ENCODE measurements around the gene HS1BP3. TPM values are rescaled to one million over a fixed set of nuclear protein-coding genes. Genes with fewer than 3 reads are reported as not detected.

The HS1BP3 gene
- total and polyA plus RNA-seq, 9 of the 15 experiments (the other 6 are each of a cell fraction or from before 2014, with no cell fraction given): 0.41 to 8.3 (median 5.9) TPM

DNA sequence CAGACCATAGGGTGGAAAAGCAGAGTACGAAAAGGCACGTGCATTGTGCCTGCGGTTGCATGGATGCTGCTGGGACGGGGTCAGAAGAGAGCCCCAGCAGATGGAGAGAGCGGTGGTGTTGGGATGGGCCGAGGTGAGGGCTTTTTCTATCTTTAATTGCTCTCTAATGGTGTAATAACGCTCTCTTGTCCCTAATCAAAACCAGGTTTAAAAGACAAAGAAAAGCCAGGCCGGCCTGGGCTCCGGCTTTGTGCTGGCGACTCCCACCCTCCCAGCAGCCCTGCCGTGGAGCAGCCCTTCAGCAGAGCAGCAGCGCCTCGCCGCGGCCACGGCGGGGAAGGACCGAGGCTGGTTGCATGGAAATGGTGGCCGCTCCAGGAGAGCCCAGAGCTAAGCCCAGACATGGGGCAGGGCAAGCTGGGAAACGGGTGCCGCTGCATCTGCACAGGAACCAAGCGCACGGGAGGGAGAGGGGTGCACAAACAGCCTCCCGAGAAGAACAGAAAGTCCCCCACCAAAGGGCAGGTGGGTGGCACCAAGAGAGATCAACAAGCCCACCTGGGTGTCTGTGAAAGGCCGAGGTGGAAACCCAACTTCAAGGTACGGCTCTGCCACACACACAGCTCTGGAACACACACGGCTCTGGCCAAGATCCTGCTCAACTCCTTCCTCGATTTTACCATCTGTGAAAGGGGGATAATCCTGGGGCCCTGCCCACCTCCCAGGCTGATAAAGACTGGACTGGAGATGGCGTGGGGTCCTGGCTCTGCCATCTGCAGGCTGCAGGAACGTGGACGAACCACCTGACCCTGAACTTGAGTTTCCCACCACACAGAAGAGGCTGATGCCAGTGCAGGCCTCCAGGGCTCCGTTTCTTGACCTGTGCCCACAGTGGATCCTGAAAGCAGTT is 15.0 kb downstream of the HS1BP3 start (continued):
- TF ChIP-seq, protein P1, sequence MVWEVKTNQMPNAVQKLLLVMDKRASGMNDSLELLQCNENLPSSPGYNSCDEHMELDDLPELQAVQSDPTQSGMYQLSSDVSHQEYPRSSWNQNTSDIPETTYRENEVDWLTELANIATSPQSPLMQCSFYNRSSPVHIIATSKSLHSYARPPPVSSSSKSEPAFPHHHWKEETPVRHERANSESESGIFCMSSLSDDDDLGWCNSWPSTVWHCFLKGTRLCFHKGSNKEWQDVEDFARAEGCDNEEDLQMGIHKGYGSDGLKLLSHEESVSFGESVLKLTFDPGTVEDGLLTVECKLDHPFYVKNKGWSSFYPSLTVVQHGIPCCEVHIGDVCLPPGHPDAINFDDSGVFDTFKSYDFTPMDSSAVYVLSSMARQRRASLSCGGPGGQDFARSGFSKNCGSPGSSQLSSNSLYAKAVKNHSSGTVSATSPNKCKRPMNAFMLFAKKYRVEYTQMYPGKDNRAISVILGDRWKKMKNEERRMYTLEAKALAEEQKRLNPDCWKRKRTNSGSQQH (CRISPR knock-in tag; IDR thresholded peaks at IDR 0.05): no peak
- TF ChIP-seq NFE2 (IDR thresholded peaks at IDR 0.05; ENCODE audit: low read depth) (no peak), ASH1L (IDR thresholded peaks at IDR 0.05; ENCODE audit: borderline replicate concordance, low read depth, partially characterized antibody) (no peak), ZNF224 (CRISPR knock-in tag; IDR thresholded peaks at IDR 0.05) (no peak), PURB (CRISPR knock-in tag; IDR thresholded peaks at IDR 0.05; ENCODE audit: low read depth) (no peak), SRF (CRISPR knock-in tag; IDR thresholded peaks at IDR 0.05) (0 out of 4 replicates have a peak, but pooled peaks of 1 of the 2 experiments have one; percentile 23), ZNF79 (CRISPR knock-in tag; IDR thresholded peaks at IDR 0.05; ENCODE audit: low read depth) (no peak), MEF2D (tag; conservative IDR thresholded peaks at IDR 0.05; ENCODE audit: low read depth) (no peak), GABPB2 (CRISPR knock-in tag; conservative IDR thresholded peaks at IDR 0.05) (no peak), ZBTB7A (IDR thresholded peaks at IDR 0.05; ENCODE audit: borderline replicate concordance, control insufficient read depth, low read depth, low read length) (no peak), NR1H2 (CRISPR knock-in tag; IDR thresholded peaks at IDR 0.05) (no peak), MAZ (CRISPR knock-in tag; conservative IDR thresholded peaks at IDR 0.05 in 1 of 2, IDR thresholded peaks at IDR 0.05 in 1 of 2) (peak; percentile 78 to 86)
- TF ChIP-seq, protein P2, sequence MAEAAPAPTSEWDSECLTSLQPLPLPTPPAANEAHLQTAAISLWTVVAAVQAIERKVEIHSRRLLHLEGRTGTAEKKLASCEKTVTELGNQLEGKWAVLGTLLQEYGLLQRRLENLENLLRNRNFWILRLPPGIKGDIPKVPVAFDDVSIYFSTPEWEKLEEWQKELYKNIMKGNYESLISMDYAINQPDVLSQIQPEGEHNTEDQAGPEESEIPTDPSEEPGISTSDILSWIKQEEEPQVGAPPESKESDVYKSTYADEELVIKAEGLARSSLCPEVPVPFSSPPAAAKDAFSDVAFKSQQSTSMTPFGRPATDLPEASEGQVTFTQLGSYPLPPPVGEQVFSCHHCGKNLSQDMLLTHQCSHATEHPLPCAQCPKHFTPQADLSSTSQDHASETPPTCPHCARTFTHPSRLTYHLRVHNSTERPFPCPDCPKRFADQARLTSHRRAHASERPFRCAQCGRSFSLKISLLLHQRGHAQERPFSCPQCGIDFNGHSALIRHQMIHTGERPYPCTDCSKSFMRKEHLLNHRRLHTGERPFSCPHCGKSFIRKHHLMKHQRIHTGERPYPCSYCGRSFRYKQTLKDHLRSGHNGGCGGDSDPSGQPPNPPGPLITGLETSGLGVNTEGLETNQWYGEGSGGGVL (CRISPR knock-in tag; IDR thresholded peaks at IDR 0.05): no peak
- TF ChIP-seq, protein P3, sequence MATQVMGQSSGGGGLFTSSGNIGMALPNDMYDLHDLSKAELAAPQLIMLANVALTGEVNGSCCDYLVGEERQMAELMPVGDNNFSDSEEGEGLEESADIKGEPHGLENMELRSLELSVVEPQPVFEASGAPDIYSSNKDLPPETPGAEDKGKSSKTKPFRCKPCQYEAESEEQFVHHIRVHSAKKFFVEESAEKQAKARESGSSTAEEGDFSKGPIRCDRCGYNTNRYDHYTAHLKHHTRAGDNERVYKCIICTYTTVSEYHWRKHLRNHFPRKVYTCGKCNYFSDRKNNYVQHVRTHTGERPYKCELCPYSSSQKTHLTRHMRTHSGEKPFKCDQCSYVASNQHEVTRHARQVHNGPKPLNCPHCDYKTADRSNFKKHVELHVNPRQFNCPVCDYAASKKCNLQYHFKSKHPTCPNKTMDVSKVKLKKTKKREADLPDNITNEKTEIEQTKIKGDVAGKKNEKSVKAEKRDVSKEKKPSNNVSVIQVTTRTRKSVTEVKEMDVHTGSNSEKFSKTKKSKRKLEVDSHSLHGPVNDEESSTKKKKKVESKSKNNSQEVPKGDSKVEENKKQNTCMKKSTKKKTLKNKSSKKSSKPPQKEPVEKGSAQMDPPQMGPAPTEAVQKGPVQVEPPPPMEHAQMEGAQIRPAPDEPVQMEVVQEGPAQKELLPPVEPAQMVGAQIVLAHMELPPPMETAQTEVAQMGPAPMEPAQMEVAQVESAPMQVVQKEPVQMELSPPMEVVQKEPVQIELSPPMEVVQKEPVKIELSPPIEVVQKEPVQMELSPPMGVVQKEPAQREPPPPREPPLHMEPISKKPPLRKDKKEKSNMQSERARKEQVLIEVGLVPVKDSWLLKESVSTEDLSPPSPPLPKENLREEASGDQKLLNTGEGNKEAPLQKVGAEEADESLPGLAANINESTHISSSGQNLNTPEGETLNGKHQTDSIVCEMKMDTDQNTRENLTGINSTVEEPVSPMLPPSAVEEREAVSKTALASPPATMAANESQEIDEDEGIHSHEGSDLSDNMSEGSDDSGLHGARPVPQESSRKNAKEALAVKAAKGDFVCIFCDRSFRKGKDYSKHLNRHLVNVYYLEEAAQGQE (IDR thresholded peaks at IDR 0.05; ENCODE audit: borderline replicate concordance): peak; percentile 94
- TF ChIP-seq, protein P3 (CRISPR knock-in tag; IDR thresholded peaks at IDR 0.05; ENCODE audit: low read depth): no peak
